ENCODE results near the gene TOP1.
"Not testable (repeated sequence)": the region's sequence is repeated elsewhere in the genome, so short reads cannot be mapped to it uniquely, and the experiment has no call there.

Gene TOP1

DNA sequence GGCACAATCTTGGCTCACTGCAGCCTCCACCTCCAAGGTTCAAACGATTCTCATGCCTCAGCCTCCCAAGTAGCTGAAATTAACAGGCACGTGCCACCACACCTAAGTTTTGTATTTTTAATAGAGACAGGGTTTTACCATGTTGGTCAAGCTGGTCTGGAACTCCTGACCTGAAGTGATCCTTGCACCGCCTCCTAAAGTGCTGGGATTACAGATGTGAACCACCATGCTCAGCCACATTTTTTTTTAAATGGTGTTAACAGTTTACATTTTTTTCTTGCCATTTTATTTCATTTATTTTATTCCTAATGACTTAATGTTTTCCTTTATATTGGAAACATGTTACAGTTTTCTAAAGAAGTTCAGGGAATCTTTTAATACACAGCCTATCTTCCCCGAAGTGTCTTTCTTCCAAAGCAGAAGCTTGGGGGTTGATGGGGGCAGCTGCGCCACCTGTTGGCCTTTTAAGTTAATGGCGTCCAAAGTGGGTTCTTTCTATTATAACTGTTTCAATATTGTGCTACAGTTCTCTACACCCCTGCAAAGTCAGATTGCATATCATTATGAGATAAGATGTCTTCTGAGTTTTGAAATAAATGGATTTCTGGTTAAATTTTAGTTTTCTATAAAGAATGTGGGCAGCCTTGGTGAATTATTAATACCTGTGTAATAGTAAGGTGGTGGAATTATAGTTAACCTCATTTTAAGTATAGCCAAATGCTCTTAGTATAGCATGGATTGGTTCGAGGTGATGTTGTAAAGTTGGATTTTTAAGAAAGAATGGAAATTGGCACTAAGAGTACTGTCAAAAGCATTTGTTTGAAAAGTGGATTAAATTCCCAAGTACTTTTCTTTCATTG is 66.7 kb downstream of the TOP1 start:
- peak; percentile 59 for DNase-seq

DNA sequence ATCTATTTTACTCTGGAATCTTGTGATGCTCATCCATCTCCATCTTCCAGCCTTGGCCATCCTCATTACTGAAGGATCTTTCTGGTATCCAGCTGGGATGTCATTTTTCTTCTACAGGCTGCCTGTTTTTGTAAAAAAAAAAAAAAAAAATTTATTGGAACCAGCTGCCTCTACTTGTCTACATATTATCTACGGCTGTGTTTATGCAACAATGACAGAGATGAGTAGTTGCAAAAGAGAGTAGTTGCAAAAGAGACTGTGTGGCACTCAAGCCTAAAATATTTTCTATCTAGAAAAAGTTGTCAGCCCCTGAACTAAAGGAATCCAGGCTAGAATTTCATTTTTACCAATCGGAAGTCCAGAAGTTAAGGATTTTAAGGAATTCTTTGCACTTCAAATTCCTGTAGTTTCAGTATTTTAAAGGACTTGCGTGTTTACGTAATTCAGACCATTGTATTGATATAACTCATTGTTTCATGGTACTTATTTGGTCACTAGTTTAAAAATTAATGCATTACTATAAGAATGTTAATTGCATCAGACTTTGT is 70.2 kb downstream of the TOP1 start:
- no peak for DNase-seq

DNA sequence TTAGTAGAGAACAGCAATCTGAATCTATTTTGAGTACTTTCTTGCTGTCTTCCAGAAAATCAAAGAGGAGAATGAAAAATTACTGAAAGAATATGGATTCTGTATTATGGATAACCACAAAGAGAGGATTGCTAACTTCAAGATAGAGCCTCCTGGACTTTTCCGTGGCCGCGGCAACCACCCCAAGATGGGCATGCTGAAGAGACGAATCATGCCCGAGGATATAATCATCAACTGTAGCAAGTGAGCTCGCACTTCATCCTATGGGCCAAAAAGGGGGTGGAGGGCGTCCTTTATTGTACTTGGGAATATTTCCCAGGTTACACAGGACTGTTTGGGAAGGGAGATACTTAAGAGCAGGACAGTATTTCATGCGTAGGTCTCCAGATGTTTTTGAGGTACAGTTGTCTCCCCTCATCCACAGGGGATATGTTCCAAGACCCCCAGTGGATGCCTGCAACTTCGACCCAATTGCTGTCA is 71.4 kb downstream of the TOP1 start:
- no peak for DNase-seq

DNA sequence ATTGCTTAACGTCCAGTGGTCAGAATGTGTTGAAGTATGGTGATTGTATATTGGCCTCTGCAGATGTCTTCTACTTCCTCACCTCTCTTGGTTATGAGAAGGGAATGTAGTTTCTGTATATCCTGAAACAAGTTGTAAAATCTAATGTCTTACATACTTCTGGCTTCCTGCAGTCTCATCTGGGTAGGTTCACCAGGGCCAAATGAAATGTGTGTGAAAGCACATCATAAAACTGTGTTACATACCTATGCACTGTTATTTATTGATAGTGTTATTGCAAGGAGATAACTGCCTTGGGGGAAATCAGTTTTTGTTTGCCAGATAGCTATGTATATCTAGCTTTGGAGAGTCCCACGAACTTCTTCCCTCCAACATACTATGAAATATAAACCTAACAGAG is 73.0 kb downstream of the TOP1 start:
- no peak for DNase-seq

DNA sequence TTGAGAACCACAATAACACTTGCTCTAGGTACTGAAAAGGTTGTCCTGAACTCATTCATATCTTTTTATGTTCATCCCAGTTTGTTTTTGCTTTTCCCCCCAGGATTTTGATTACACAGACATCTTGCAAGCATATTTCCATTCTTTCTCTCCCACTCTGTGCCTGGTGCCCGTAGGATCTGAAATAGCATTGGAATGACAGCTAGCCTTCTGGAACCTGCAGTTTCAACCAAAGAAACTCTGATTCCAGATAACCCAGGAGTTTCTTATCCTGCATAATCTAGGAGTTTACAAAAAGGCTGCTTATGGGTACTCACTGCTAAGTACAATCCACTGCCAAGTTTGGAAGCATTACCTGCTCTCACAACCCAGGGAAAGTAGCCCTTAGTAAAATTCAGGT is 79.9 kb downstream of the TOP1 start:
- DNase-seq: no peak

DNA sequence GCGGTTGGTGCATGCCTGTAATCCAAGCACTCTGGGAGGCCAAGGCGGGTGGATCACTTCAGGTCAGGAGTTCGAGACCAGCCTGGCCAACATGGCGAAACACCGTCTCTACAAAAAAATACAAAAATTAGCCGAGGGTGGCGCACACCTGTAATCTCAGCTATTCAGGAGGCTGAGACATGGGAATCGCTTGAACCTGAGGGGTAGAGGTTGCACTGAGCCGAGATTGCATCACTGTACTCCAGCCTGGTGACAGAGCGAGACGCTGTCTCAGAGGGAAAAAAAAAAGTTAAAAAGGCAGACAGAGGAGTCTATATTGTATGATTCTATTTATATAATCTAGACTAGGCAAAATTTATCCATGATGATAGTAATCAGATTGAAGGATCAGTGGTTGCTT is 81.4 kb downstream of the TOP1 start:
- no peak for DNase-seq

DNA sequence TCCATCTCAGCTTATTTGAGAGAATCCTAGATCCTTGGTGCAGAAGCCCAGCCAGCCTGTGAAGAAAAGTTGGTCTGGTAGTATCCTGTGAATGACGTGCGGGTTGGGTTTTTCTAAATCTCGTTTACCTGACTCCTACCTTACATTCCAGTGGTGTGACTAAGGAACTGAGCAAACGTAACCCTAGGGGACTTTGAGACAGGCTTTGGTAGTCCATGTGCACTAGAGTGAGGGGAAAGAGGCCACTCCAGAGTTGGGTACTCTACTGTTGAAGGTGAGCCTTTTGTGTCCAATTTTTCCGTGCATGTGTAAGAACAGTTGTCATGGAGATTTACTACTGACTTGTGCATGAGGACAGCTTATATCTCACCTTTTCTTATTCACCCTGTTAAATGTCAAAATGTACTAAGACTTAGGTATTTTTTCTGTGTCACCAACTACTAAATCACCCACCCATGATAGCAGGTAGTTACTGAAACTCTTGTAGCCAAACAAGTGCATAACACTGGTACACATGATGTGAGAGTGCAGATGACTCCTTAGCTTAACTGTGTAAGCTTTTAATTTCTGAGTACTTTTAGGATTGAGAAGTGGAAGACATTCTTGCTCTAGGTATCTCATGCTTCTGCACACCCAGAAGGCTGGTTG is 82.4 kb downstream of the TOP1 start:
- DNase-seq: no peak

DNA sequence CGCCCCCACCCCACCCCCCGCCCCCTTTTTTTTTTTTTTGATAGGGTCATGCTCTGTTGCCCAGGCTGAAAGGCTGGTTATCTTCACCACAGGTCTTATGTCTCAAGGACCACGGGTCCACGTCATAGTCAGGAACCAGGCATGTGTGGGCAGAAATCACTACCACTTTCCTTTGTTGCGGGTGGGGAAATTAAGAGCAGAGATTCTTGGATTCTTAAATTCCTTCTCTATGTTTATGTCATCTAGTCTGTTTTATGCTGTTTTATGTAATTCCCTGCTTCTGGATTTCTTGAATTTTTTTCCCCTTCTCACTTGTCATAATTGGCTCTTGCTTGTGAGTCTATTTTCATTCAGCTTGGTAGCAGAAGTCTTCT is 82.9 kb downstream of the TOP1 start:
- DNase-seq: no peak

DNA sequence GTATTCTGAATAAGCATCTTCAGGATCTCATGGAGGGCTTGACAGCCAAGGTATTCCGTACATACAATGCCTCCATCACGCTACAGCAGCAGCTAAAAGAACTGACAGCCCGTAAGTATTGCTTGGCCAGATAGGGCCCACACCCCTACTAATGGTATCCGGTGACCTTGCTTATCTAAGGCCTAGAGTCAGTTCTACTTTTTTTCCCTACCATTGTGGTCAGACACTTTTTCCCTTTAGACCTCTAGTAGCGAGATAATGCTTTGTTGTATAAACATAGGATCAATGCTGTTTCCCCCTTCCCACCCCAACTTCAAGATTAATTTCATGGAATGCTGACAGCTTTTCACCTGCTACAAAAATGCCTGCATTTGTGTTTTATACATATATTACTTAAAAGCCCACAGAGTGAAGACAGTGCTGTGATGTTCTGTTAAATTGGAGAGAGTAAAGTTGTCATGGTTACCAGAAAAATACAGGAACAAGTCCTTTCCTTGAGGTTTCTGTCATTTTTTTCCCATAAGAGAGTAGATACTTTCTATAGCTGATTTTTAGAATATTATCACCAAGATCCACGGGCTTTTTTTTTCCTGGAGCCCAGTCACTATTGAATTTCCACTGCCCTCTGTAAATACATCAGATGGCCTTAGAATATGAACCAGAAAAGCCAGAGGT is 87.8 kb downstream of the TOP1 start:
- no peak for DNase-seq

DNA sequence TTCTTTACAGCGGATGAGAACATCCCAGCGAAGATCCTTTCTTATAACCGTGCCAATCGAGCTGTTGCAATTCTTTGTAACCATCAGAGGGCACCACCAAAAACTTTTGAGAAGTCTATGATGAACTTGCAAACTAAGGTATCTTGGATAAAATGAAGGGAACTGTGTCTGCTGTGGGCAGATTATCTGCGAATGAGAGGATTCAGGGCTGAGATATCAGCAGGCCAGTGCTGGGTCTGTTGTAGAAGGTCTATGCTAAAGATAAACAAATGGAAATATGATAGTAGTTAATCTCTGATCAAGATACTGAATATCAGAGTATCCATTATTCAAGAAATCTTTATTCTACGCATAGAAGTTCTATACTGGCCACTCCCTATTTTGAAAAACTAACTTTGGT is 89.5 kb downstream of the TOP1 start:
- DNase-seq: not testable (repeated sequence)

DNA sequence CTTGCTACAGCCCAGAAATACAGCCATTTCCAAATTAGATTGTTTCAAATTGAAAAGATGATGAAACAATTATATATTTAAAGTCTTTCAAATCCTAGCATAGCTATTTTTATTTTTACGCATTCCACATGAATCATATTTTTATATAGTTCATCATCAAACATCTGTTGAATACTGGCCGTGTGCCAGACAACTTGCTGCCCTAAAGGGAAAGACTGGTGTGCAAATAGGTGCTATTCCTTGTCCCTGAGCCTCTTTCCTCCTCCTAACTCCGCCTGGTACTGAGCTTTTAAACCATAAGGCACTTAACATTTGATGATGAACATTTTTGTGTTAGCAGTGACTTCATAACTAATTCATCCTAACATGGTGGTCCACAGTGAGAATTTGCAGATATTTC is 90.0 kb downstream of the TOP1 start:
- DNase-seq: no peak

DNA sequence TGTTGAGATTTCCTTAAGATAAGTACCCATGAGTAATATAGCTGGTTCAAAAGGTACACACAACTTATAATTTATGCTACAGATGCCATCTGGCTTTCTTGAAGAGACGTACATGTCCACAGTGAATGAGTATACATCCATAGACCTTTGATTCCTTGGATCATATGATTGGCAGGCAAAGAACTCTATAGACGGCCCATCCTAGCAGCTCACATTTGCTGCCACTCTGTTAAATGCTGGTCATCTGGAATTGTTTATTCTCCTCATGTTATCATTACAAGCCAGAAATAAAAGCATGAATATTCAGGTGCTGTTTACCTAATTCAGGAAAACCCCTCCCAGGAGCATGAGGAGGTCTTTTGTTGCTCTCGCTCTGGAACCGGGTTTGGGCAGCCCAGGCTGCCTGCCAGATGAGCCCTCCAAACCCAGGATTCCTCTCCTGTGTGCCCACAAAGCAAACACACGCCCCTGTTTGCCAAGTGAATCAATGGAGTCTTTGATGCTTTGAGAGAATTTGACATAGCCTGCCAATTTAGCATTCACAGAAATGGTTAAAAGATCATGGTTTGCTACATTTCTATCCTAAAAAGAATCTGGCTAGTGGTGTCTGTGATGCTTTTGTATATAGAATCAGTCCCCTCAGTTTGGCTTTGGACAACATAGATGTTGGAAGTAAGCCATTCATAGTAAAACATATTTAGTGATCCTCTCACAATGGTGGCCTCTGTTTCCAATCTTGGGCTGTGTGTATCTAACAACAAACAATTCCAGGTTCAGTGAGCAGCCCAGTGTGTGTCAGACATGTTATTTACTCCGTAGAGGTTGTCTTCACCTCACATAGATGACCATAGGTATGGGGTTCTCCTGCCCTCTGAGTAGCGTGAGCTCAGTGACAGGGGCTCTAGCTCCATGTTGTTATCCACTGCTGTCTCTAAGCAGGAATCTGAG is 91.3 kb downstream of the TOP1 start:
- DNase-seq: no peak

DNA sequence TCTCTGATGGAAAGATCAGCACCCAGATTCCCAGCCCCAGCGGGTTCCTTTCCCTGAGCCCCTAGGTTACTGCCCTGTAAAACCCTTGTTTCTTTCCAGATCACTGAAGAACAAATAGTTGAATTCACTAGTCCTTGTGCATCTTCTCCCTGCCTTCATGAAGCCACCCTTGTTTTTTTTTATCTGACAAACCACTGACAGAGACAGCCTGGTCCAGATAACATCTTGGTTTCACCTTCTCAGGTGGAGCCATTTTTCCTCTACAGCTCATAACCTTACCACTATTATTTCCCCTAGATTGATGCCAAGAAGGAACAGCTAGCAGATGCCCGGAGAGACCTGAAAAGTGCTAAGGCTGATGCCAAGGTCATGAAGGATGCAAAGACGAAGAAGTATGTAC is 92.8 kb downstream of the TOP1 start:
- DNase-seq: no peak

DNA sequence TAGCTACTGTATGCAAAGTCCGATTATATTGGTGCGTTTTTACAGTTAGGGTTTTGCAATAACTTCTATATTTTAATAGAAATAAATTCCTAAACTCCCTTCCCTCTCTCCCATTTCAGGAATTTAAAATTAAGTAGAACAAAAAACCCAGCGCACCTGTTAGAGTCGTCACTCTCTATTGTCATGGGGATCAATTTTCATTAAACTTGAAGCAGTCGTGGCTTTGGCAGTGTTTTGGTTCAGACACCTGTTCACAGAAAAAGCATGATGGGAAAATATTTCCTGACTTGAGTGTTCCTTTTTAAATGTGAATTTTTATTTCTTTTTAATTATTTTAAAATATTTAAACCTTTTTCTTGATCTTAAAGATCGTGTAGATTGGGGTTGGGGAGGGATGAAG is 95.0 kb downstream of the TOP1 start:
- DNase-seq: no peak

DNA sequence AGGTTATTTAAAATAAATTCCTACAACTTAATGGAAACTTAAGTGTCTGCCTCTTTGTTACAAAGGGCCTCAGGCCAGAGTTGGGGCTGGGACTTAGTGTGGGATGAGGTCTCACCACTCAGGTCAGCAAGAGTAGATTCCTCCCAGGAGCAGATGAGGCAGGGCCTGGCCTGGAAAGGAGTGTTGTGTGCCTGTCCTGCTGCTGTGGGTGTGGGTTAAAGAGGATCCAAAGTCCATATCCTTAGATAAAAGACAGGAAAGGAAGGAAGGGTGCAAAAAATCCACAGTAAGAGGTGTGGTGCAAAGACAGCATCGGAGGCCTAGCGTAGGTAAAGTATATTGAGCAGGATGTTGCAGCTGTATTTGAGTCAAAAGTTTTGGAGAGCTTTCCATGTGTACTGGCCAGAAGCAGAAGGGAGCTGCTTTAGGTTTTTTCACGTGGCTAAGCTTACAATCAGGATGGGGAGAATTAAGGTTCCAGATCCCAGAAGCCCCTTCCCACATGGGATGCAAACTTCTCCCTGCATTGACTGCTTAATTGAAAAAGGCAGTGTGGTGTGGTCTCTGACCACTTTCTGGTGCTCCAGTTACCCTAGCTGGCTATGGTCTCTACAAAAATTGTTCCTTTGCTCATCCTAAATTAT is 96.0 kb downstream of the TOP1 start:
- no peak for DNase-seq

DNA sequence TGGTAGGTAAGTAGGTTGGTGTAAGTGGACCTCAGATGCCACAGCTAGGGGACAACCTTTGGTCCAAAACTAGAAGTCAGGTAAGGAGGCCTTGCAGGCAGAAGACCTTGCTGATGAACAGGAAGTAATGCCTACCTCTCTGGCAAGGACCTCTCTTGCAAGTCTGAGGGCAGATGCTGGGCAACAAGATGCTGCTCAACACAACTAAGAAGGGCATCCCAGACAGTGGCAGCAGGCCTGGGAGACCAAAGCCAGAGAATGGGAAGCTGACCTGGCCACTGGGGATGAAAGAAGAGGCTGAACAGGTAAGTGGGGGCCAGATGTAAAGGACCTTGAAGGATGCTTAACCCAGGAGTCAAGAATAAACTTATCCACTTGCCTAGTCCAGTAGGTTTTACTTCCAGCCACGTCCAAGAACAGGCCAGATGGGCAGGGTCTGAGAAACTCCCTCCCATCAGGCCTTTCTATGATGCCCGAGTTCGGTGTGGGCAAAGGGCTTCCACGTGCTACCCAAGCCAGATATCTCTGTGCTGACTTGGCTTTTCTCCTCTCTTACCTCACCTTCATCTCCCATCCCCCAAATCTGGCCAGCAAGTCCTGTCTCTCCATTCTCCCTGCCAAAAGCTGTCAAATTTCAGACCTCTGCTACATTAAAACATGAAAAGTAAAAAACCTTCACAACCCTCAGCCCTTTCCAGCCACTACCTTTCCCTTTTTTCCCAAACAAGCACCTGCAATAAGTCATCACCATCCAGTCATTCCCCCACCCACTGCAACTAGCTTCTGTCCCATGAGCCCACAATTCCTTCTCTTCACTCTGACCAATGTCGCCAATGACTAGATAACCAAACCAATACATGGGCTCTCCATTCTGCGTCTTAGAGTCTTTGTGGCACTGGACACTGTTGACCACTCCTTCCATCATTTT is 97.2 kb downstream of the TOP1 start:
- DNase-seq: no peak

DNA sequence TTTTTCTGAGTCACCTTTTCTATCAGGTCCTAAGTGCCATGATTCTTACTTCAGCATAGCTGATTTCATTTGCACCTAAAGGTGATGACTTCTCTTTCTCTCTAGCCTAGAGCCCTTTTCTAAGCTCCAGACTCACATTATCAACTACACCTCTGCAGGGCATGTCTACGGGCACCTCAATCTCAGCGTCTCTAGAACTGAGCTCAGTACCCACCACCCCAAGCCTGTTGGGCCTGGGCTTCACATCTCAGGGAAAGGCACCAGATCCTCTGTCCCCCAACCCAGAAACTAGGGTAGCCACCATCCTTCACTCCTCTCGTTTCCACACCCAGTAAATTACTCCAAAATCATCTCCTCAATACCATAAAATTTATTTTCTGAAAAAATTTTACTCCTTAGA is 98.1 kb downstream of the TOP1 start:
- no peak for DNase-seq

DNA sequence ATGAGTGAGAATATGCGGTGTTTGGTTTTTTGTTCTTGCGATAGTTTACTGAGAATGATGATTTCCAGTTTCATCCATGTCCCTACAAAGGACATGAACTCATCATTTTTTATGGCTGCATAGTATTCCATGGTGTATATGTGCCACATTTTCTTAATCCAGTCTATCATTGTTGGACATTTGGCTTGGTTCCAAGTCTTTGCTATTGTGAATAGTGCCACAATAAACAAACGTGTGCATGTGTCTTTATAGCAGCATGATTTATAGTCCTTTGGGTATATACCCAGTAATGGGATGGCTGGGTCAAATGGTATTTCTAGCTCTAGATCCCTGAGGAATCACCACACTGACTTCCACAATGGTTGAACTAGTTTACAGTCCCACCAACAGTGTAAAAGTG is 99.7 kb downstream of the TOP1 start:
- not testable (repeated sequence) for DNase-seq

DNA sequence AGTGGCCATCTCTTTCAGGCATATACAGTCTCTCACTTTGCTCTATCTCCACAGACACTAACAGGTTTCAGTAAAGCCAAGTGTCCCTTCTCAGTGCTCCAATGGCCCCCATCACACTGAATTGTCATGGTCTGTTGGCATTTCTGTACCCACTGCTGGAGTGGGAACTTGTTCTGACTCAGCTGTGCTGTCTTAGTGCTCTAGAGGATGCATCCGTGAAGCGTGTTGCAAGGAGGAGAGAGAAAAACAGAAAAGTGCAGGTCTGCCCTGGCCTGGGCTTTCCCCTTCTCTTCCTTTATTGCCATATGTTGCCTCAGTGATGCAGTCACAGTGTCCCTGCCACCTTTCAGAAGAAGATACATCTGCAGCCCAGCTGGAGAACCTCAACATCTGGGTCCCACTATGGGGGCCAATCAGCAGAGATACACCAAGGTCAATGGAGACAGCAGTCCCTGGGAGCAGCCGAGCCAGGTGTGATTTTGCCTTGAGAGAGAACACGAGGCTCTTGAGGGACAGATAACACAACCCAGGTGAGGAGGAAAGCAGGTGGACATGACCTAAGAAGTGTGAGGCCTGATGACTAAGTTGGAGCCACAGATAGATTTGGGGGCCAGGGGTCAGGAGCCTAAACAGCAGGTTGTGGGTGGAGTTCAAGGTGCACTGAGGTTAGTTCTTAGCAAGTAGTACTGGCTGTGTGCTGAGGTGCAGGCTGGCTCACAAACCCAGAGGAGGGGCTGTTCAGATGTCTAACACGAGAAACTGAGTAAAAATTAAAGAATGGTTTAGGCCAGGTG is 103.2 kb downstream of the TOP1 start:
- DNase-seq: no peak

DNA sequence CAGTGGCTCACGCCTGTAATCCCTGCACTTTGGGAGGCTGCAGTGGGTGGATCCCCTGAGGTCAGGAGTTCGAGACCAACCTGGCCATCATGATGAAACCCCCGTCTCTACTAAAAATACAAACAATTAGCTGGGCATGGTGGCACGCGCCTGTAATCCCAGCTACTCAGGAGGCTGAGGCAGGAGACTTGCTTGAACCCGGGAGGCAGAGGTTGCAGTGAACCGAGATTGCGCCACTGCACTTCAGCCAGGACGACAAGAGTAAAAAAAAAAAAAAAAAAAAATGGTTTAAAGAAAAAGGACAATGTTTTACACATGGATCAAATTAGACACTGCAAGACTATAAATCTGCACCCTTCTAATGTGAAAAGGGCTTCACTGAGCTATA is 103.8 kb downstream of the TOP1 start:
- not testable (repeated sequence) for DNase-seq
